Activated CD4-positive, alpha-beta T cell treated with anti-CD3 and anti-CD28 coated beads for 36 hours (primary cell): ENCODE measurements around the gene TTK. TPM values are rescaled to one million over a fixed set of nuclear protein-coding genes. Genes with fewer than 3 reads are reported as not detected.

Experiments
- ATAC-seq: fragments of 200-7000 bp; cut with Tn5 transposase; one replicate; pipeline ENCODE4 v1.10.0; 2021; ENCODE audit warnings: mild to moderate bottlenecking, moderate library complexity
- CTCF ChIA-PET: fragments of 350-600 bp; sonication (Branson Sonifier 250); formaldehyde crosslinking; loops from one replicate; lab custom pipeline; 2021; ENCODE audit warnings: antibody characterized with exemption; lab: Charles Lee
- POLR2A ChIA-PET: fragments of 350-600 bp; sonication (Branson Sonifier 250); formaldehyde crosslinking; loops from one replicate; lab custom pipeline; 2021; ENCODE audit warnings: antibody characterized with exemption, inconsistent platforms; lab: Charles Lee
- DNase-seq: peaks from one replicate; pipeline ENCODE4 v3.0.0-alpha.2; 2020
- H3K27ac Mint-ChIP-seq: one replicate; pipeline ENCODE4 v1.8.0; 2021; ENCODE audit warnings: mixed read lengths
- H3K27me3 Mint-ChIP-seq: one replicate; pipeline ENCODE4 v1.8.0; 2021; ENCODE audit warnings: mixed read lengths
- H3K36me3 Mint-ChIP-seq: one replicate; pipeline ENCODE4 v1.8.0; 2021; ENCODE audit warnings: low read depth, mixed read lengths
- H3K4me1 Mint-ChIP-seq: one replicate; pipeline ENCODE4 v1.8.0; 2021; ENCODE audit warnings: mixed read lengths
- H3K4me3 Mint-ChIP-seq: one replicate; pipeline ENCODE4 v1.8.0; 2021; ENCODE audit warnings: mild to moderate bottlenecking, moderate library complexity, mixed read lengths
- H3K9me3 Mint-ChIP-seq: one replicate; pipeline ENCODE4 v1.8.0; 2021; ENCODE audit warnings: low read depth, mixed read lengths
- intact Hi-C, 2 experiments: fragments of 100-400 bp; cut with DNase I in 1 of 2; cut with micrococcal nuclease in 1 of 2; formaldehyde crosslinking; loops; one replicate each; pipeline versions ENCODE4 v1.14.2 to v1.15.1; 2022 to 2024; cut with DNase I, micrococcal nuclease
- total RNA-seq, 2 experiments: library from RNA; stranded (reverse); gene quantifications; one replicate each; pipeline ENCODE4 v1.2.3, GENCODE V29; 2021

The TTK gene
- total RNA-seq, 2 experiments from 2014 or later = 39.1 to 47.2 TPM

DNA sequence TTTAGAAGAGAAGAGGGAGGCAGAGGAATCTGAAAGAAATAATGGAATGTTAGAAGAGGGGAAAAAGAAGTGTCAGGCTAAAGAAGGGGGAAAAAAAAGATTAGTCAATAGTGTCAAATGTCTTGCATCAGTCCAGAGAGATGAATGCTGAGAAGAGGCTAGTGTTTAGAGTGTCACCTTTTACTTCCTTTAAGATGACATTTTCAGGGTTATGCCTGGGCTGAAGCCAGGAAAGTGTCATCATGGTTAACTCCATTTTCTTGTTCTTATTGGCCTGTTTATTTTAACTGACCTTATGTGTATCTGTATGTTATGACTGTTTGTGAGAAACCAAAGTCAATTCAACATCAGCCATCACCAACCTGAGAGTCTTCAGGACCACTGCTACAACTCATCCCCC lies 87.1 kb downstream of the TTK start:
- ATAC-seq = no peak
- no peak overlapping the region for H3K27ac Mint-ChIP-seq
- no peaks in the 10 kb centered on the region for H3K36me3 Mint-ChIP-seq
- H3K4me3 Mint-ChIP-seq = no peak overlapping the region
- no peaks in the 10 kb centered on the region for H3K9me3 Mint-ChIP-seq
- DNase-seq = no peak
- intact Hi-C loops = loop anchor here in 1 of 2 experiments (5.0 kb wide), 1 partner anchor 314 kb away; no protein-coding TSS in a partner anchor
- H3K4me1 Mint-ChIP-seq = peaks cover 2% of the 10 kb centered on the region
- H3K27me3 Mint-ChIP-seq = peaks cover 4% of the 10 kb centered on the region
- ChIA-PET POLR2A (no interaction called here), CTCF (interaction anchor here (5.2 to 7.0 kb wide), 2 partner anchors 142 to 146 kb away, joined by 34 to 71 read pairs; partner anchors contain the start of gene ELOVL4)

Other genes starting within 250 kb of the TTK start
- gene ELOVL4, start 57.1 kb upstream of the TTK start, total RNA-seq = 1 to 10 TPM; 1.3 to 1.6 TPM
- gene BCKDHB, start 102.0 kb downstream of the TTK start, total RNA-seq = 10 to 100 TPM; 13.1 to 21.4 TPM